AG20443 (cell line): ENCODE results near the gene PCMT1.
"Not testable (repeated sequence)": the region's sequence is repeated elsewhere in the genome, so short reads cannot be mapped to it uniquely, and the experiment has no call there.

Experiments
- DNase-seq: peaks from one replicate; pipeline ENCODE4 v3.0.0; 2012; ENCODE audit warnings: low spot score, mixed read lengths

The PCMT1 gene

DNA sequence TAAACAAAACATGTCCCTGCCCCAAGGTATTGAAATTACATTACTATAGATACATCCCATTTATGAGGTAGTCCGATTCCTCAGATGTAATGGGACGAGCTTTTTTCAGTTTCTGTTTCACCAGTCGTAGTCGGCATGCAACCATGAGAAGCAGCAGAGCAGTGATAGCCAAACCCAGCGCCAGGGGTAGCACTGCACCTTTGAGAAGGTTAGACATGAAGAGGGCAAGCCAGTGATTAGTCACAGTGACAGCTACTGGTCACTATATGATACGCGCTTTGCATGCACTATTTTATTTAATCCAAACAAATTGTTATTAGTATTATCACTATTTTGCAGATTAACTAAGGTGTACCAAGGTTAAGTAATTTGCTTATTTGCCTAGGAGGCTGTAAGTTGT lies 71.0 kb downstream of the PCMT1 start:
- DNase-seq = no peak

DNA sequence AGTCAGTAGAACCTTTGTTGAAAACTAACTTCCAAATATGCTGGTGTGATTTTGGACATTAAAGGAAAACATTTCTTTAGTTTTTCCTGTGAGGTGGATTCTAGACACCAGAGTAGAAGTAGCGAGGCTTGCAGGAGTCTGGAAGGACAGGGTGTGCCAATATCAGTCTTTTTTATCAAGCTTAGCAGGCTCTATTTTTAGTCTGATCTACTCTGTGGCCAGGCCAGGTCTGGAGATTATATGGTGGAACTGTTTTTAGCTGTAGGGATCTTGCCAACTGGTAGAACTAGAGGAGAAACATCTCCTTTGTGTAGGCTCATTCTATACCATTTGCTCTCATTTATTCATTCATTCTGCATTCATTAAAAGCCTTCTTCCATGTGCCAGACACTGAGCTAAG lies 72.0 kb downstream of the PCMT1 start:
- DNase-seq = no peak

DNA sequence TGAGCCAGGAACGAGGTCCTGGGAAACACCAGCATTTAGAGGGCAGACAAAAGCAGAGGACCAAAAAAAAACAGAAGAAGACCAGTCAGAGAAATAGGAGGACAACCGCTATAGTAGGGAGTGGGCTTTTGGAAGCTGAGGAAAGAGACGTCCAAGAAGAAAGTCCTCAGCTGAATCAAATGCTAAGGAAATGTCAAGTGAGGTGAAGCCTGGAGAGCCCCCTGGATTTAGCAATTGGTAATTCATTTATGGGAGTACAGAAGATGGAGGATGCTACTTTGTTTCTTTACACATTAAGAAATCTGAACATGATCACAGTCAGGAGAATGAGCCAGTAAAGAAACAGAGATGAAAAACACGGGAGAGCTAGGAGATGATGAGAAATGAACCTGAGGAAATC lies 73.5 kb downstream of the PCMT1 start:
- DNase-seq = no peak

DNA sequence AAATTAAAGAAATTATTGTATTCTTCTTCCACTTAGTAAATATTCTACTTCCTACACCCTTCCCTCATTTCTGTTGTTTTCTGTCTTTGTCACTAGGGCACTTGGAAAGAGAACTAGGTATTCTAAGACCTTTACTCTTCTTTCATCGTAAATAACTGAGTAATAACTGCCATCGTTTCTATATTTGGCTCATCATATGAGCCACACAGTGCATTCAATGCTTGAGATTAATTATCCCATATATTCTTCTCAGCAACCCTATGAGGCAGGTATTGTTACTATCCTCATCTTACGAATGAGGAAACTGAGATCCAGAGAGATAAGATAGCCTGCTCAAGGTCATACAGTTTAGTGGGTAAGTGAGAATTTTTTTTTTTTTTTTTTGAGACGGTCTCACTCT lies 75.8 kb downstream of the PCMT1 start:
- DNase-seq = no peak

DNA sequence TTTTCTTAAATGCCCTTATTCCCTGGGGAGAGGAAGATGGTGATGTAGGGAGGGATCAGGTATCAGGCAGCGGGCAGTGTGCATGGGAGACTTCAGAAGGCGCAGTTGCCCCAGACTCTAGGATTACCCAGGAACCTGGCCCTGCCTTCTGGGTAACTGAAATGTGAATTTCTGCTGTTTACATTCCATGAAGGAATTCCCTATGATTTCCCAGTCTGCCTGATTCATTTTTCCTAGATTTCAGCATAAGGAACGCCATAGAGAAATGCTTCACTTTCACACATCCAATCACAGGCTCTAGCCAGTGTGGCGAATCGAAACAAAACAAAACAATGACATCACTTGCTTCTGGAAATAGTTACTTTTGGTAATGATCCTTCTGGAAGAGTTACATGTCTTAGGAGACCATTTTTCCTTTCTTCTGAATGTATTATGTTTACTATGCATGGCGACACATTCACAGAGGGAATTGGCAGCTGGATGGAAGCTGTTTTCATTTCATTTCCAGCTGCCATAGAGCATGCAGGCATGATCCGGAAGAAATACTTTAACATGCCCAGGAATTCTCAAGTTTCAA lies 81.3 kb downstream of the PCMT1 start:
- DNase-seq = peak; percentile 61

DNA sequence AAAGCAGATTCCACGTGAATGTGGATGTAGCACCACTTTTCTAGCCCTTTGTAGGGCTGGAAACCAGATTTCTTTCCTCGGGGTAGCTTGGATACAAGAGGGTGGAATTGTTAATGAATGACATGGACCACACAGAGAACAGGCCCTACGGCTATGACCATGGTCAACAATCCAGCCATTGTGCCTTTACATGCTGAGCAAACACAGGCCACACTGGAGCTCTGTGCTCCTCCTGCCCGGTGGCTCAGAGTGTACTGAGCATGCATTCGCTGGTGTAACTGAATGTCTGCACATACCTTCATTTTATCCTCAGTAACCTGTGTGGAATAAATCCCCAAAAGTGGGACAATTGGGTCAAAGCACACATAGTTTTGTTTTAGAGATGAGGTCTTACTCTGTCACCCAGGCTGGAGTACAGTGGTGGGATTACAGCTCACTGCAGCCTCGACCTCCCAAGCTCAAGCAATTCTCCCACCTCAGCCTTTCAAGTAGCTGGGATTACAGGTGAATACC lies 81.8 kb downstream of the PCMT1 start:
- no peak for DNase-seq

DNA sequence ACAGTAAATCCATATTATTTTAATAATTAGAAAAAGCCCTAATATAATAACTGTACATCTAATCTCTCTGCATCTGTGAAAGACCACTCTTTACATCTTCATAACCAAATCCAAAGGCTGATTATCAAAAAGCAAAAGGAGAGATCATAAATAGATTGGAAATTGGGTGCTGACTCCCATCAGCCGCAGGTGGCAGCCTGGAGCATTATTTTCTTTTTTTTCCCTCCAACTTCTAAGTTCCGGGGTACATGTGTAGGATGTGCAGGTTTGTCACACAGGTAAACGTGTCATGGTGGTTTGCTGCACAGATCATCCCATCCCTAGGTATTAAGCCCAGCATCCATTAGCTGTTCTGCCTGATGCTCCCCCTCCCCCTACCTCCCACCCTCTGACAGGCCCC lies 84.1 kb downstream of the PCMT1 start:
- DNase-seq = no peak

DNA sequence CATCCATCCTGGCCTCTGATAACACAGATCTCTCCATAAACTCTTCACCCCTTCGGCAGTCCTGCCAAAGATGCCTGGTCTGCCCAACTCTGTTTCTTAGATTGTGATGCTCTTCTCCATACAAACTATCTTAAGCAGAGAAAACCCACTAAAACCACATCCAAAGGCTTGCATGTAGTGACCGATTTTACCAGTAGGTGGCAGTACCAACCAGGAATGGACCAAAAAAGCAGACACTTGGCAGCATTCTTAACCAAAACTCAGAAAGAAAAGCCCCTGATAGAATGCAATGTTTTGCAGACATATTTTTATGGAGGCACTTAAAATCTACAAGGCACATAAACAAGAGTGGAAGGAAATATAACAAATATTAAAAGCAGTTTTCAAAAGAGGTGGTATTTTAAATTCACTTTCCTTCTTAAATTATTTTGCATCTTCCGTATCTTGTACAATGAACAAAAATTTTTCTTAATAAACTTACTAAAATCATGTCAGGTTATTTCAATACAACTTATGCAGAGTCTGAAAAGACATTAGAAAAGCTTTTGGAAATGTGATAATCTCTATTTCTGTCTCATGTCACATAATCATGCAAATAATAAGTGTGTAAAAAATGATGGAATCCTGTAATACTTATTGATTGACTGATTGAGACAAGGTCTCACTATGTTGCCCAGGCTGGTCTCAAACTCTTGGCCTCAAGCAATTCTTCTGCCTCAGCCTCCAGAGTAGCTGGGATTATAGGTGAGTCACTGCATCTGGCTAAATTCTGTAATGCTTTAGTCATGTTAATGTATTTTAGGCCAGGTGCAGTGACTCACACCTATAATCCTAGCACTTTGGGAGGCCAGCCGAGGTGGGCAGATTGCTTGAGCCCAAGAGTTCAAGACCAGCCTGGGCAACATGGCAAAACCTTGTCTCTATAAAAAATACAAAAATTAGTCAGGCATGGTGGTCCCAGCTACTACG lies 85.3 kb downstream of the PCMT1 start:
- DNase-seq = peak; percentile 61

DNA sequence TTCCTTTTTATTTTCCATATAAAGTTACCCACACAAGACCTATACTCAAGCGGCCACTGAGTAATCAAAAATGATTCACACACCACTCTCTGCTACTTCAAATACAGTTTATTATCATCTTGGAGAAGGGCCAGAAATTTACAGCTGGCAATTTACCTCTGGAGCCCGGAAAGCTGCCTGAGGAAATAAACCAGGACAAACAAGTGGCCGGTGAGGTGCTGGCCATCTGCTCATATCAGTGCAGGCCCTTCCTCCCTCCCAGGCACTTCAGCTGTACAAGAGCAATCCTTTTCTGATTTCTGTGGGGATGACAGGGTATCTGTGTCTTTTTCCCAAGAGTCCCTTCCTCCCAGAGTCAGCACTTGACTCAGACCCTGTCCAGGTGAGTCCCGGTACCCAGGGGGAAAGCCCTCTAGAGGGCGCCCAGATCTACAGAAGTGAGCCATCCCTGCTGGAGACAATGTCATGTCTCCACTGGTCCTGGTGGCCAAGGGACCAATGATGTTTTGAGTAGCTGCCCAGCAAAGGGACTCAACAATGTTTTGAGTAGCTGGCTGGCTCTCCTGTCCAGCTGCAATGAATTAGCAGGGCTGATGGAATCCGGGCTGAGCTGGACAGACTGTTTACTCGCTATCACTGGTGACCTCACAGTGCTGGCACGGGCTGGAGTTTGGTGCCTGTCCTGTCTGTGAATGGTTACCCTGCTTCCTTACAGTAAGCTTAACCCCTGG lies 91.0 kb downstream of the PCMT1 start:
- peak; percentile 95 for DNase-seq

DNA sequence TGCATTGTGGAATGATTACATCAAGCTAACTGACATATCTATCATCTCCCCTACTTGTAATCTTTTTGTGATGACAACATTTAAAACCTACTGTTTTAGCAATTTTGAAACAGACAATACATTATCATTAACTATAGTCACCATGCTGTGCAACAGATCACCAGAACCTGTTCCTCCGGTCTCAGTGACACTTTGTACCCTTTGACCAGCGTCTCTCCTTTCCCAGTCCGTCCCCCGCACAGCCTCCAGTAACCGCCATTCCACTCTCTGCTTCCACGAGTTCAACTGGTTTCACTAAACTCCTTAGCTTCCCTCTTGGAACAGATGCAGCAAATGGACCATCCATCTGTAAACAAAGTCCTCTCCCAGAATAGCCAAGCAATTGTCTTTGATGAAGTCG lies 92.8 kb downstream of the PCMT1 start:
- no peak for DNase-seq

DNA sequence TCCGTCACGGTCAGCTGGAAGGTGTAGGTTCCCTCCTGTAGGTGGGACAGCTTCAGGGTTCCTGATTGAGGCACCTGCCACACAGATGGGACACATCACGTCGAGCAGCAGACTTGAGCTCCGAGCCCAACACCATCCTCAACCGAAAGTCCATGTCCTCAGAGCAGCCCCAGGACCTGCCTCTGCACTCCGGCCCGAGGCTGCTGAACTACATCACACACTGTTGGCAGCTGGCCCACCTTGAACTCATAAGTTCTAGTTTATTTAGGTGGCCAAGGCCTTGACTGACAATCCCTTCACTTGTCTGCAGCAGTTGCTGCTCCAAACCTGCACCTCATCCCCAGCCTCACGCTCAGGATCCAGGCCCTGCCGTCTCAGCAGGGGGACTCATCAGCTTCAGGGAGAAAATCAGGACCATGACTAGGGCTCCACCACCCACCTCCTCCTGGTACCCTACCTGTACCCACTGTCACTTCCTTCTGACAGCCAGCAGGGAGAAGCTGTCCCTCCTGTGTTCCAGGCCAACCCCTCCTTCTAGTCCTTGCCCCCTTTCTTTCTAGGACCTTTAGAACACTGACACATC lies 93.6 kb downstream of the PCMT1 start:
- no peak for DNase-seq

DNA sequence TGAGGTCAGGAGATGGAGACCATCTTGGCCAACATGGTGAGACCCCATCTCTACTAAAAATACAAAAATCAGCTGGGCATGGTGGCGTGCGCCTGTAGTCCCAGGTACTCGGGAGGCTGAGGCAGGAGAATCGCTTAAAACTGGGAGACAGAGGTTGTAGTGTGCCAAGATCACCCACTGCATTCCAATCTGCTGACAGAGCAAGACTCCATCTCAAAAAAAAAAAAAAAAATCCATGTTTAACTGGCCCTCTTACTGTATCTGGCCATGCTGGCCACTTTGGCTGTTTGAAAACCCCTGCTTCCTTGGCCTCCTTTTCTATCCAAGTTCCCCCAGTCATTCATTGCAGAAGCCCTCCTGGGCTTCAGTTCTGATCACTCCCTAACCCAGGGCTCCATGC lies 94.5 kb downstream of the PCMT1 start:
- not testable (repeated sequence) for DNase-seq

DNA sequence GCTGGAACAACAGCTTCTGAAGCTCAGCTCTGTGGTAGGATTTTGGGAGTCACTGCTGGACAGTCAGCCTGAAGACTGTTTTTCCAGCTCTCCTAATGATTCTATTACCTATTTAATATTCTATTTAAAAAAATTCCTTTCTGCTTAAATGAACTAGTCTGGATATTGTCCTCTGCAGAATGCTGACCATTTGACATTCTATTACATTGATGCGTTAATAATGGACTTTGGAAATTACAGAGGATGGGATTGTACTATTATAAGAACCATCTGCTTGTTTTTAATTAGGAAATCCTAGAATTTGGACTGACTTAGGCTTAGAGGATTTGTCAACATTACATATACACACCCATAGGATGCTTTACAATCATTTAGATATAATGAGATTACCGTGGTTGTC lies 94.9 kb downstream of the PCMT1 start:
- DNase-seq = no peak

DNA sequence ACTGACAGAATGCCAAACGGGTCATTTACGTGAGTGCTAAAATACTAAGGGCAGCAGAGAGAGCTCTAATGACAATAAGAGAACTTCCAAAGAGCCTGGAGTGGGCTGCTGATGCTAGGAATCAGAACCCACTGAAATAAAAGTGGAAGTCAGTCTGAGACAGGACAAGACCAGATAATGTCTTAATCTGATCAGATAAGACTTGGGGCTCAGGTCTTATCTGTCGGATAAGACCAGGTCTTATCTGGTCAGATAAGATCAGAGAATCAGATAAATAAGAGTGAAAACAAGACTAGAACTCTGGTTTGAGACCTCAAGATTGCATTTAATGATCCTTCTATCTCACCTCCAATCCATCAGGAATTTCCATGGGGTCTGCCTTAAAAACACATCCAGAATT lies 96.0 kb downstream of the PCMT1 start:
- DNase-seq = no peak

DNA sequence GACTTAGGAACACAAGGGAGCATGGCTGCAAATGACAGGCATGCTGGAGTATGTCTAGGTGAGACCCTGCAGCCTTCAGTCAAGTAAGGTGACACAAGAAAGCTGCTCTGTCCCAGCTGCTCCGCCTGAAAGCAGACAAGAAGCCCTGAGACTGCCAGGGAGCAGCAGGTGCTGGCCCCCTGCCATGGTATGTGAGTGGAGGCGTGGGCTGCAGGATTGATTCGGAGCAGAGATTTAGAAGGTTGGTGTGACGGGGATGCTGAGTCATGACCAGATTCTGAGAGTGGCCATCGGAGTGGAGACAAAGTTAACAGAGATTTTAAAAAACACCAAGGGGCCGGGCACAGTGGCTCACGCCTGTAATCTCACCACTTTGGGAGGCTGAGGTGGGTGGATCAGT lies 96.8 kb downstream of the PCMT1 start:
- DNase-seq = peak; percentile 56

DNA sequence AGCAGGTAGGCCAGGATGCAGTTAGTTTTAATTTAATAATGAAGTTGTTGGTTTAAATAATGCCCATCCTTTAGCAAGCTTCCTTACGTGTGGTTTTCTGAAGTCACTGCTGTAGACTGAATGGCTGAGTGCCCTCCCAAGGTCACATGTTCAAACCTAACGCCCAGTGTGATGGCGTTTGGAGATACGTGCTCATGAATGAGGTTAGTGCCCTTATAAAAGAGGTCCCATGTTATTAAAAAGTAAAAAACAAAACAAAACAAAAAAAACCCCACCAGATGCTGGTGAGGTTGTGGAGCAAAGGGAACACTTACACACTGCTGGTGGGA lies 98.4 kb downstream of the PCMT1 start:
- DNase-seq = no peak

DNA sequence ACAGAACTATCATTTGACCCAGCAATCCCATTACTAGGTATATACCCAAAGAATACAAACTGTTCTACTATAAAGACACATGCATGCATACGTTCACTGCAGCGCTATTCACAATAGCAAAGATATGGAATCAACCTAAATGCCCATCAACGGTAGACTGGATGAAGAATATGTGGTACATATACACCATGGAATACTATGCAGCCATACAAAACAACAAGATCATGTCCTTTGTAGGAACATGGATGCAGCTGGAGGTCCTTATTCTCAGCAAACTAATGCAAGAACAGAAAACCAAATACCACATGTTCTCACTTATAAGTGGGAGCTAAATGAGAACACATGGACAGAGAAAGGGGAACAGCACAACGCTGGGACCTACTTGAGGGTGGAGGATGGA lies 98.8 kb downstream of the PCMT1 start:
- DNase-seq = not testable (repeated sequence)

DNA sequence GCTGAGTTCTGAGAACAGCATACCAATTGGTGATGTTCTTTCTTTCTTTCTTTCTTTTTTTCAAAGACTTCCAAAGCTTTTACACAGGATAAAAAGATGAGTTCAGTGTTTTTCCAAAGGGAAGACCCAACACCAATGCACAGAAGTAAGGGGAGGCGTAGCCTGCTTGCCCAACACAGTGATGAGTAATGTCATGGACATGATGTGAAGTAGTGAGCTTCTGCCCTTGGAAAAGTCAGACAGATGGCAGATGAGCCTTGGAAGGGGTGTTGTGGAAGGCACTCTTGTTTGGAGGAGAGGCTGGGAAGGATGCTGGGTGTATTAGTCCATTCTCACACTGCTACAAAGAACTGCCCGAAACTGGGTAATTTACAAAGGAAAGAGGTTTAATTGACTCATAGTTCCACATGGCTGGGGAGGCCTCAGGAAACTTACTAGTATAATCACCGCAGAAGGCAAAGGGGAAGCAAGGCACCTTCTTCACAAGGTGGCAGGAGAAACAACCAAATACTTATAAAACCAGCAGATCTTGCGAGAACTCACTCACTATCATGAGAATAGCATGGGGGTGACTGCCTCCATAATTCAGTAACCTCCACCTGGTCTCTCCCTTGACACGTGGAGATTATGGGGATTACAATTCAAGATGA lies 102.0 kb downstream of the PCMT1 start:
- peak; percentile 41 for DNase-seq

DNA sequence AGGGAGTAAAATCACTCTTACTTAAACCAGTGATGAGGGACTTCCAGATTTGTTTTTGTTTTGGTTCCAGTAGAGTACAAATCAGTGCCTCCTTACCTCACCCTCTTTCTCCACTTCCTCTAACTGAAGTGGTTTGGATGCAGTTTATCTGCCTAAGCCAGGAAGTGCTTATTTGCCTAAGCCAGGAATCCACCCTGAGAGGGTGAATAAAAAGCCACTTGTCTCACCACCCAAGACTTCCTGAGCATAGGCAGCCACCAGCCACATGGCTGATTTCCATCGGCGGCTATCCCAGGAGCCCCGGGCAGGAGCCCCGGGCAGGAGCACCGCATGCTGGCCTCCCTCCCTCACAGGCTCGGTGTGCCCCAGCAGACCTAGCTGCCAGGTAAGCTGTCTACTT lies 102.6 kb downstream of the PCMT1 start:
- DNase-seq = no peak

DNA sequence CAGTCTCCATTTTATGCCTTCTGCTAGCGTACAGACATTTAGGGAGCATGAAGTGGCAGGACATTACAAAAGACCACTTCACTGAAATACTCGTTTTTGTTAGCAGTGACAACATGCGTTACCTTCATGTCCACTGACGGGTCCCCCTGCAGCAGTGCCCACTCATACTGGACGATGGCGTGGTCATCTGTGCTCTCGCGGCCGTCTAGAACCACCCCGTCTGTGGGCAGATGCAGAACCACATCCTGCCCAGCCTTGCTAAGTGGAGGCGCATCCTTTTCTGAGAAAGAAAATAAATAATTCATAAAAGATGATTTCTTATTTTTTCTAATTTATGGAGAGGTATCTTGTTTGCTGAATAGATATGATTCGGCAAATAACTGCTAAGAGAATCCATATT lies 103.3 kb downstream of the PCMT1 start:
- no peak for DNase-seq

DNA sequence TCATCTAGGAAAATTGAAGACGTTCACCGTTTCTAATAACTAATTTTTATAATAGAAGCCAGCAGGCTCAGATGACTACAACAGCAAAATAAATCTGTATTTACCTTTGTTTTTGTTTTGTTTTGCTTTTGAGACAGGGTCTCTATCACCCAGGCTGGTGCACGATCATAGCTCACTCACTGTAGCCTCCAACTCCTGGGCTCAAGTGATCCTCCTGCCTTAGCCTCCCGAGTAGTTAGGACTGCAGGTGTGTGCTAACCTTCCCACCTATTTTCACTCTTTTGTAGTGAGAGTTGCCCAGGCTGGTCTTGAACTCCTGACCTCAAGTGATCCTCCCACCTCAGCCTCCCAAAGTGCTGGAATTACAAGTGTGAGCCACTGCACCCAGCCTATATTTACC lies 104.5 kb downstream of the PCMT1 start:
- DNase-seq = not testable (repeated sequence)

DNA sequence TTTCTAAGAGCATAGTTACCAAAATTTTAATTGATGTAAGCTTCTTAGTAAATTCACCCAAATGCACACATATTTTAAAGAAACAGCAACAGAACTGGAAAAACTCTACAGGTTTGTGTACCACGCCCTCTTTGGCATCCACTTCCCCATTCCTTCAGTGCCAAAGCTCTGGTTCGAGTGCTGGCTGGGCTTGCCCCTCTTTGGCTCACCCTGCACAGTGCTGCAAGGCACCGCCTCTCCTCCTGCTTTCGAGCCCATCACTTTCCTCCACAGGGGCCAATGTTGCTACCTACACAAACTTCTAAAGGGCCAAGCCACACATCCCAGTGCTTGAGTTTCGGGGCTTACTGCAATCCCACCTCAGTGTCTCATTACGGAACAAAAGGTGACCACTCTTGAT lies 105.0 kb downstream of the PCMT1 start:
- peak; percentile 46 for DNase-seq
